CD4-positive, alpha-beta T cell treated with Interleukin-21 for 1 hour (primary cell): Measurements from ENCODE around the gene CD22.

Experiments
- DNase-seq: peaks from one replicate; pipeline ENCODE4 v3.0.0-alpha.2; 2020

The CD22 gene

GRCh38 chr19:35392742-35393715 is 64.0 kb downstream of the CD22 start:
- no peak for DNase-seq

- no peak for DNase-seq
These were observed 66.6 kb downstream of the CD22 start for GRCh38 chr19:35395382-35396199.

GRCh38 chr19:35396240-35396885 is 67.4 kb downstream of the CD22 start:
- DNase-seq: no peak
